ENCODE results near the gene CDC34. TPM values are rescaled to one million over a fixed set of nuclear protein-coding genes. Genes with fewer than 3 reads are reported as not detected.

CDC34 gene
- total RNA-seq, 2 experiments from 2014 or later, result 36.7 to 41.5 TPM

GRCh38 chr19:538641-539428 is 7.3 kb downstream of the CDC34 start:
- Mint-ChIP-seq H3K36me3 (ENCODE audit: low read depth) (peaks cover 7% of the 10 kb centered on the region), H3K4me3 (no peak overlapping the region), H3K9me3 (ENCODE audit: low read depth) (no peaks in the 10 kb centered on the region), H3K27me3 (no peaks in the 10 kb centered on the region), H3K27ac (no peak overlapping the region), H3K4me1 (peaks cover 18% of the 10 kb centered on the region)
- ChIA-PET CTCF (no interaction called here), POLR2A (no interaction called here)
- no peak for DNase-seq
- intact Hi-C loops (cut with DNase I, micrococcal nuclease), result no loop called here
- no peak for ATAC-seq

- POLR2A ChIA-PET, result no interaction called here
- ATAC-seq (no peak), DNase-seq (no peak)
- intact Hi-C loops (cut with DNase I, micrococcal nuclease), result no loop called here
- Mint-ChIP-seq H3K4me3 (no peak overlapping the region), H3K36me3 (ENCODE audit: low read depth) (peaks cover 7% of the 10 kb centered on the region), H3K27me3 (no peaks in the 10 kb centered on the region), H3K4me1 (peaks cover 18% of the 10 kb centered on the region), H3K9me3 (ENCODE audit: low read depth) (no peaks in the 10 kb centered on the region), H3K27ac (no peak overlapping the region)
- CTCF ChIA-PET, result no interaction called here
Observed at GRCh38 chr19:539429-540030, 8.0 kb downstream of the CDC34 start.

- CTCF ChIA-PET, result no interaction called here
- peaks cover 7% of the 10 kb centered on the region for H3K36me3 Mint-ChIP-seq (ENCODE audit: low read depth)
- DNase-seq, result no peak
- H3K9me3 Mint-ChIP-seq (ENCODE audit: low read depth), result no peaks in the 10 kb centered on the region
- POLR2A ChIA-PET, result no interaction called here
- H3K27ac Mint-ChIP-seq, result no peak overlapping the region
- H3K4me3 Mint-ChIP-seq, result no peak overlapping the region
- no peaks in the 10 kb centered on the region for H3K27me3 Mint-ChIP-seq
- H3K4me1 Mint-ChIP-seq, result peaks cover 20% of the 10 kb centered on the region
- intact Hi-C loops (cut with DNase I, micrococcal nuclease), result no loop called here
- no peak for ATAC-seq
Observed at GRCh38 chr19:540867-541637, 9.5 kb downstream of the CDC34 start.

GRCh38 chr19:541699-542098 is 10.1 kb downstream of the CDC34 start:
- H3K27ac Mint-ChIP-seq, result no peak overlapping the region
- peaks cover 20% of the 10 kb centered on the region for H3K4me1 Mint-ChIP-seq
- ChIA-PET CTCF (interaction anchor here (1.1 kb wide), 1 partner anchor 9 kb away, joined by 3 read pairs; no protein-coding TSS in a partner anchor), POLR2A (interaction anchor here (0.6 kb wide), 1 partner anchor 27 kb away, joined by 3 read pairs; no protein-coding TSS in a partner anchor)
- H3K36me3 Mint-ChIP-seq (ENCODE audit: low read depth), result peaks cover 7% of the 10 kb centered on the region
- ATAC-seq (no peak), DNase-seq (no peak)
- intact Hi-C loops (cut with DNase I, micrococcal nuclease), result no loop called here
- H3K27me3 Mint-ChIP-seq, result no peaks in the 10 kb centered on the region
- H3K9me3 Mint-ChIP-seq (ENCODE audit: low read depth), result no peaks in the 10 kb centered on the region
- H3K4me3 Mint-ChIP-seq, result no peak overlapping the region

GRCh38 chr19:542173-542866 is 10.8 kb downstream of the CDC34 start:
- Mint-ChIP-seq H3K27me3 (no peaks in the 10 kb centered on the region), H3K4me1 (peaks cover 20% of the 10 kb centered on the region), H3K27ac (no peak overlapping the region), H3K36me3 (ENCODE audit: low read depth) (peaks cover 7% of the 10 kb centered on the region), H3K4me3 (no peak overlapping the region), H3K9me3 (ENCODE audit: low read depth) (no peaks in the 10 kb centered on the region)
- intact Hi-C loops (cut with DNase I, micrococcal nuclease), result no loop called here
- ATAC-seq (no peak), DNase-seq (no peak)
- ChIA-PET CTCF (interaction anchor here (0.5 to 1.1 kb wide), 2 partner anchors 10 to 85 kb away, joined by 3 read pairs; no protein-coding TSS in a partner anchor), POLR2A (interaction anchor here (0.6 kb wide), 1 partner anchor 27 kb away, joined by 3 read pairs; no protein-coding TSS in a partner anchor)

GRCh38 chr19:543910-544608 is 12.5 kb downstream of the CDC34 start, which contains the start of gene GZMM:
TSS of gene GZMM (plus strand) at chr19:544053. CDS start at chr19:544072, 19 bp downstream.
- ChIA-PET CTCF (interaction anchor here (0.6 kb wide), 1 partner anchor 58 kb away, joined by 4 read pairs; no protein-coding TSS in a partner anchor), POLR2A (no interaction called here)
- intact Hi-C loops (cut with DNase I, micrococcal nuclease), result loop anchor here in 1 of 2 experiments (1.0 kb wide), 1 partner anchor 28 kb away; the partner anchor contains the start of gene BSG
- peak within 1 kb of the TSS; percentile 73 for H3K4me3 Mint-ChIP-seq
- H3K27ac Mint-ChIP-seq, result peak within 1 kb of the TSS; percentile 86
- H3K36me3 Mint-ChIP-seq (ENCODE audit: low read depth), result peaks cover 10% of the 10 kb centered on the region
- peak; percentile 96 for ATAC-seq
- H3K9me3 Mint-ChIP-seq (ENCODE audit: low read depth), result no peaks in the 10 kb centered on the region
- peak; percentile 84 for DNase-seq
- H3K4me1 Mint-ChIP-seq, result peaks cover 20% of the 10 kb centered on the region
- H3K27me3 Mint-ChIP-seq, result no peaks in the 10 kb centered on the region

GRCh38 chr19:547117-547516 is 15.6 kb downstream of the CDC34 start:
- DNase-seq, result no peak

GRCh38 chr19:547836-548720 is 16.5 kb downstream of the CDC34 start:
- ATAC-seq (no peak), DNase-seq (no peak)
- Mint-ChIP-seq H3K4me1 (peaks cover 20% of the 10 kb centered on the region), H3K27me3 (no peaks in the 10 kb centered on the region), H3K27ac (no peak overlapping the region), H3K4me3 (no peak overlapping the region), H3K9me3 (ENCODE audit: low read depth) (no peaks in the 10 kb centered on the region), H3K36me3 (ENCODE audit: low read depth) (peaks cover 10% of the 10 kb centered on the region)
- intact Hi-C loops (cut with DNase I, micrococcal nuclease), result no loop called here
- POLR2A ChIA-PET, result no interaction called here
- CTCF ChIA-PET, result no interaction called here

More at GRCh38 chr19:547117-547516, 15.6 kb downstream of the CDC34 start:
- ChIA-PET CTCF (no interaction called here), POLR2A (interaction anchor here (0.7 kb wide), 1 partner anchor 19 kb away, joined by 3 read pairs; no protein-coding TSS in a partner anchor)
- Mint-ChIP-seq H3K27me3 (no peaks in the 10 kb centered on the region), H3K36me3 (ENCODE audit: low read depth) (peaks cover 10% of the 10 kb centered on the region), H3K4me3 (no peak overlapping the region), H3K9me3 (ENCODE audit: low read depth) (no peaks in the 10 kb centered on the region), H3K27ac (no peak overlapping the region), H3K4me1 (peaks cover 20% of the 10 kb centered on the region)
- intact Hi-C loops (cut with DNase I, micrococcal nuclease), result no loop called here
- ATAC-seq, result no peak

GRCh38 chr19:548886-549830 is 17.6 kb downstream of the CDC34 start:
- no peak overlapping the region for H3K27ac Mint-ChIP-seq
- intact Hi-C loops (cut with DNase I, micrococcal nuclease), result no loop called here
- no peak overlapping the region for H3K4me3 Mint-ChIP-seq
- ATAC-seq (no peak), DNase-seq (no peak)
- POLR2A ChIA-PET, result no interaction called here
- peaks cover 8% of the 10 kb centered on the region for H3K36me3 Mint-ChIP-seq (ENCODE audit: low read depth)
- H3K9me3 Mint-ChIP-seq (ENCODE audit: low read depth), result no peaks in the 10 kb centered on the region
- CTCF ChIA-PET, result no interaction called here
- H3K27me3 Mint-ChIP-seq, result no peaks in the 10 kb centered on the region
- peaks cover 10% of the 10 kb centered on the region for H3K4me1 Mint-ChIP-seq
